NCI-H1092 (cell line): Measurements from ENCODE around the gene SORCS1.

Experiments
- DNase-seq: peaks from one replicate; lab custom pipeline; 2025; lab: John Stamatoyannopoulos, UW

SORCS1 gene

GRCh38 chr10:107163881-107164861 lies at the start of gene SORCS1:
Gene SORCS1 (minus strand): TSS chr10:107164706.
- no peak for DNase-seq

- DNase-seq, result no peak
Measured at GRCh38 chr10:107214261-107214660, 49.8 kb upstream of the SORCS1 start.

- DNase-seq, result no peak
Measured at GRCh38 chr10:107213861-107214260, 49.4 kb upstream of the SORCS1 start.

- no peak for DNase-seq
Measured at GRCh38 chr10:107206833-107207232, 42.3 kb upstream of the SORCS1 start.

- no peak for DNase-seq
Measured at GRCh38 chr10:107169516-107169915, 5.0 kb upstream of the SORCS1 start.

GRCh38 chr10:107168738-107169137 lies 4.2 kb upstream of the SORCS1 start:
- DNase-seq, result no peak

GRCh38 chr10:107166403-107166802 lies 1.9 kb upstream of the SORCS1 start:
- no peak for DNase-seq

- no peak for DNase-seq
Measured at GRCh38 chr10:107164992-107165391, 486 bp upstream of the SORCS1 start.

- no peak for DNase-seq
Measured at GRCh38 chr10:107163076-107163855, 1.2 kb downstream of the SORCS1 start.

GRCh38 chr10:107160866-107161265 lies 3.6 kb downstream of the SORCS1 start:
- no peak for DNase-seq

GRCh38 chr10:107159871-107160270 lies 4.6 kb downstream of the SORCS1 start:
- DNase-seq, result no peak

GRCh38 chr10:107157071-107157470 lies 7.4 kb downstream of the SORCS1 start:
- DNase-seq, result no peak

- no peak for DNase-seq
Measured at GRCh38 chr10:107152087-107152486, 12.4 kb downstream of the SORCS1 start.

GRCh38 chr10:107148906-107149305 lies 15.6 kb downstream of the SORCS1 start:
- no peak for DNase-seq

GRCh38 chr10:107144490-107144889 lies 20.0 kb downstream of the SORCS1 start:
- DNase-seq, result no peak

- DNase-seq, result no peak
Measured at GRCh38 chr10:107141524-107142061, 22.9 kb downstream of the SORCS1 start.

- DNase-seq, result no peak
Measured at GRCh38 chr10:107139237-107139636, 25.3 kb downstream of the SORCS1 start.

- no peak for DNase-seq
Measured at GRCh38 chr10:107133656-107134055, 30.9 kb downstream of the SORCS1 start.

GRCh38 chr10:107129000-107129399 lies 35.5 kb downstream of the SORCS1 start:
- no peak for DNase-seq

GRCh38 chr10:107126512-107127065 lies 37.9 kb downstream of the SORCS1 start:
- no peak for DNase-seq

GRCh38 chr10:107122703-107123102 lies 41.8 kb downstream of the SORCS1 start:
- no peak for DNase-seq

- no peak for DNase-seq
Measured at GRCh38 chr10:107118866-107119265, 45.6 kb downstream of the SORCS1 start.
